Peyer's patch (tissue), 4 donors: ENCODE results near the gene PDE6A.

ENCODE experiments used
- CTCF ChIP-seq, 6 experiments: fragments of 450-650 bp in 4 of 6; fragments of 200-600 bp in 2 of 6; sonication (generic) in 1 of 6; IDR thresholded peaks; one replicate each; pipeline ENCODE4 v1.5.1; 2017 to 2019; ENCODE audit warnings: antibody characterized with exemption in 6 of 6, mild to moderate bottlenecking in 3 of 6, moderate library complexity in 1 of 6
- POLR2A ChIP-seq, 2 donors: fragments of 450-650 bp; IDR thresholded peaks; one replicate each; pipeline ENCODE4 v1.5.1; 2017; ENCODE audit warnings: antibody characterized with exemption in 2 of 2, mild to moderate bottlenecking in 2 of 2, moderate library complexity in 2 of 2

DNA sequence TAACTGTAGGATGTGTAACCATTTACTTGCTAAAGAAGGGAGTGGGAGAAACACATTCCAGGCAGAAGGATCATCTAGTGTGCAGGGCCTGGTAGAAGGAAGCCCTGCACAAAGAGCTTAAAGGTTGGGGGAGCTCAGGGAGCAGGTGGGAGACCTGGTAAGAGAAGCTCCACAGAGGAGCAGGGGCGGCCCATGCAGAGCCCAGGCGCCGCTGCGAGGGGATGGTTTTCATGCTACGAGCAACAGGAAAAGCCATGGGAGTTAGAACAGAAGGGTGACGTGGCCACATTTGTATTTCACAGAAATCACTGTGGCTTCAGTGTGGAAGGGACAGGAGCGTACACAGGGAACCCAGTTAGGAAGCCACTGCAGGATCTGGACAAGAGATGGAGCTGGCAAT is 73.1 kb downstream of the PDE6A start:
- TF ChIP-seq CTCF (IDR thresholded peaks at IDR 0.05) = no peak
- no peak for TF ChIP-seq POLR2A (IDR thresholded peaks at IDR 0.05)
